GM23248 (cell line): ENCODE data around the gene NAA20. TPM values are rescaled to one million over a fixed set of nuclear protein-coding genes. Genes with fewer than 3 reads are reported as not detected.

Experiments used
- DNase-seq: peaks from one replicate; pipeline ENCODE4 v3.0.0-alpha.2; 2015
- H2AFZ ChIP-seq: fragments of 200-600 bp; sonication (generic); 2 replicates; pipeline ENCODE4 v1.6.1; 2016; ENCODE audit warnings: antibody characterized with exemption
- H3F3A ChIP-seq: fragments of 200-600 bp; sonication (generic); 2 replicates; pipeline ENCODE4 v1.6.1; 2016; ENCODE audit warnings: mild to moderate bottlenecking, antibody characterized with exemption, mixed run types; ENCODE audit not compliant: insufficient read depth
- H3K27ac ChIP-seq: fragments of 200-600 bp; sonication (generic); 2 replicates; pipeline ENCODE4 v1.5.1; 2016; ENCODE audit warnings: mild to moderate bottlenecking
- H3K27me3 ChIP-seq: fragments of 200-600 bp; sonication (generic); replicated peaks from 2 replicates; pipeline ENCODE4 v1.6.1; 2016; ENCODE audit warnings: mild to moderate bottlenecking; ENCODE audit not compliant: insufficient read depth
- H3K36me3 ChIP-seq: fragments of 200-600 bp; sonication (generic); 2 replicates; pipeline ENCODE4 v1.6.1; 2016; ENCODE audit warnings: low read depth, mild to moderate bottlenecking
- H3K4me1 ChIP-seq: fragments of 200-600 bp; sonication (generic); 2 replicates; pipeline ENCODE4 v1.6.1; 2016; ENCODE audit warnings: mild to moderate bottlenecking; ENCODE audit not compliant: insufficient read depth
- H3K4me2 ChIP-seq: fragments of 200-600 bp; sonication (generic); one replicate; pipeline ENCODE4 v1.6.1; 2016; ENCODE audit warnings: mild to moderate bottlenecking; ENCODE audit not compliant: unreplicated experiment
- H3K4me3 ChIP-seq: fragments of 200-600 bp; sonication (generic); 2 replicates; pipeline ENCODE4 v1.5.1; 2016; ENCODE audit warnings: mild to moderate bottlenecking
- H3K79me2 ChIP-seq: fragments of 200-600 bp; sonication (generic); 2 replicates; pipeline ENCODE4 v1.6.1; 2016; ENCODE audit warnings: mild to moderate bottlenecking; ENCODE audit not compliant: insufficient read depth
- H3K9ac ChIP-seq: fragments of 200-600 bp; sonication (generic); 2 replicates; pipeline ENCODE4 v1.6.1; 2016; ENCODE audit warnings: mild to moderate bottlenecking
- H3K9me2 ChIP-seq: fragments of 200-600 bp; sonication (generic); 2 replicates; pipeline ENCODE4 v1.6.1; 2016; ENCODE audit warnings: mixed run types, mild to moderate bottlenecking, moderate library complexity; ENCODE audit not compliant: insufficient read depth
- H3K9me3 ChIP-seq: fragments of 200-600 bp; sonication (generic); one replicate; pipeline ENCODE4 v1.6.1; 2017; ENCODE audit warnings: low read depth
- H4K20me1 ChIP-seq: fragments of 200-600 bp; sonication (generic); 2 replicates; pipeline ENCODE4 v1.6.0; 2016; ENCODE audit not compliant: insufficient read depth
- EZH2 ChIP-seq: fragments of 200-600 bp; sonication (generic); IDR thresholded peaks from 2 replicates; pipeline ENCODE4 v1.6.1; 2018; ENCODE audit warnings: antibody characterized with exemption, mild to moderate bottlenecking; ENCODE audit not compliant: insufficient read depth, poor library complexity, severe bottlenecking
- EZH2phosphoT487 ChIP-seq: fragments of 200-600 bp; sonication (generic); IDR thresholded peaks from 2 replicates; pipeline ENCODE4 v1.6.1; 2018; ENCODE audit warnings: antibody characterized with exemption, moderate library complexity, mild to moderate bottlenecking, low read depth; ENCODE audit not compliant: insufficient read depth
- WGBS, 2 experiments: methylation state at CpG; one replicate each; pipeline ENCODE4 v1.1.6; 2015 to 2017; ENCODE audit warnings: low lambda C conversion rate in 2 of 2, low coverage in 1 of 2; ENCODE audit errors: missing lambda C conversion rate in 2 of 2; 5-methylcytosine and 5-hydroxymethylcytosine counted together
- in situ Hi-C: fragments of 300-500 bp; cut with MboI; formaldehyde crosslinking; loops from 2 replicates; pipeline ENCODE4 v1.15.0; 2020
- polyA plus RNA-seq: library from polyadenylated mRNA; unstranded; fragments of >200 nt; fragmentation: Nextera tagmentation; extraction: Ambion mirVana; gene quantifications from 2 replicates; pipeline ENCODE4 v1.2.1, GENCODE V29; 2016
- total RNA-seq: library from RNA; depleted of rRNA; stranded (reverse); fragments of >200 nt; shearing (Covaris generic); gene quantifications from 2 replicates; pipeline ENCODE4 v1.2.3, GENCODE V29; 2014

The NAA20 gene
- total and polyA plus RNA-seq, 2 experiments from 2014 or later: 66.4 to 163 TPM

DNA sequence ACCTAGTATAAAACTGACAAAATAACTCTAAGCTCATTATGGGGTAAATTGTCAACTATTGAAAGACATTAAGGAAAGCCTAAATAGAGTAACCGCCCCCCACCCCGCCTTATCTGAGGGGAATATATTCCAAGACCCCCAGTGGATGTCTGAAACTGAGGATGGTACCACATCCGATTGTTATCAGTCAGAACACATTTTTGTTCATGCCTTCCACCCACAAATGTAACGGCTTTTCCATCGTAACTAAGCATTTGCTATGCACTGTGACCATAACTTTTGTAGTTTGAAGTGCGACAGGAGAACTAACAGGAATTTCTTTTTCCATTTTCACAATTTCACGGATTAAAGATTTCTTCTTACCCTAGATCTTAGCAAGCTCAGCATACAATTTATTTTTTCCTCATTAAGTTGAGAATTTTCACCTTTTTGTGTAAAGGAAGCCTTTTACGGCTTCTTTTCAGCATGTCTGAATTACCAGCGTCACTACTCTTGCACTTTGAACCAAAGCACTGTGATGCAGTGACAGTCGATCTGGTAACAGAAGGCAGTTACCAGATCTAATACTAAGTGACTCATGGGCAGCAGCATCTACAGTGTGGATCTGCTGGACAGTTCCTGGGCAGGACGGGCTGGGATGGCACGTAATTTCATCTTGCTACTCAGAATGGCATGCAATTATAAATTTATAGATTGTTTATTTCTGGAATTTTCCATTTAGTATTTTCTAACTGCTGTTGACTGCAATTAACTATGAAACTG lies 47.0 kb downstream of the NAA20 start:
- H3K4me1 ChIP-seq: no peaks in the 10 kb centered on the region
- DNase-seq: peak; percentile 36
- in situ Hi-C loops: no loop called here
- H3K4me2 ChIP-seq: no peak overlapping the region
- H4K20me1 ChIP-seq: no peaks in the 10 kb centered on the region
- H3K4me3 ChIP-seq: no peak overlapping the region
- no peaks in the 10 kb centered on the region for H3K79me2 ChIP-seq
- H3K9me3 ChIP-seq: no peaks in the 10 kb centered on the region
- H2AFZ ChIP-seq: no peak overlapping the region
- H3K36me3 ChIP-seq: no peaks in the 10 kb centered on the region
- H3K9me2 ChIP-seq: no peaks in the 10 kb centered on the region
- TF ChIP-seq EZH2 (no peak), EZH2phosphoT487 (no peak)
- H3K27me3 ChIP-seq: no peaks in the 10 kb centered on the region
- no peak overlapping the region for H3K27ac ChIP-seq
- H3F3A ChIP-seq: no peaks in the 10 kb centered on the region
- H3K9ac ChIP-seq: no peak overlapping the region
- 44% methylated on average over 12 of the region's 12 CpGs for WGBS, 2 experiments

- in situ Hi-C loops: no loop called here
- no peaks in the 10 kb centered on the region for H3K36me3 ChIP-seq
- H4K20me1 ChIP-seq: no peaks in the 10 kb centered on the region
- H3K27ac ChIP-seq: no peak overlapping the region
- no peaks in the 10 kb centered on the region for H3K9me3 ChIP-seq
- no peak overlapping the region for H3K4me3 ChIP-seq
- H3K27me3 ChIP-seq: no peaks in the 10 kb centered on the region
- H3K9me2 ChIP-seq: no peaks in the 10 kb centered on the region
- no peak overlapping the region for H2AFZ ChIP-seq
- H3F3A ChIP-seq: no peaks in the 10 kb centered on the region
- H3K79me2 ChIP-seq: no peaks in the 10 kb centered on the region
- no peak for DNase-seq
- H3K4me1 ChIP-seq: no peaks in the 10 kb centered on the region
- TF ChIP-seq EZH2 (no peak), EZH2phosphoT487 (no peak)
- 43 to 45% methylated on average over 1 of the region's 1 CpG for WGBS, 2 experiments
- no peak overlapping the region for H3K4me2 ChIP-seq
- H3K9ac ChIP-seq: no peak overlapping the region
Observed at GRCh38 chr20:20065361-20065760, 48.2 kb downstream of the NAA20 start.

DNA sequence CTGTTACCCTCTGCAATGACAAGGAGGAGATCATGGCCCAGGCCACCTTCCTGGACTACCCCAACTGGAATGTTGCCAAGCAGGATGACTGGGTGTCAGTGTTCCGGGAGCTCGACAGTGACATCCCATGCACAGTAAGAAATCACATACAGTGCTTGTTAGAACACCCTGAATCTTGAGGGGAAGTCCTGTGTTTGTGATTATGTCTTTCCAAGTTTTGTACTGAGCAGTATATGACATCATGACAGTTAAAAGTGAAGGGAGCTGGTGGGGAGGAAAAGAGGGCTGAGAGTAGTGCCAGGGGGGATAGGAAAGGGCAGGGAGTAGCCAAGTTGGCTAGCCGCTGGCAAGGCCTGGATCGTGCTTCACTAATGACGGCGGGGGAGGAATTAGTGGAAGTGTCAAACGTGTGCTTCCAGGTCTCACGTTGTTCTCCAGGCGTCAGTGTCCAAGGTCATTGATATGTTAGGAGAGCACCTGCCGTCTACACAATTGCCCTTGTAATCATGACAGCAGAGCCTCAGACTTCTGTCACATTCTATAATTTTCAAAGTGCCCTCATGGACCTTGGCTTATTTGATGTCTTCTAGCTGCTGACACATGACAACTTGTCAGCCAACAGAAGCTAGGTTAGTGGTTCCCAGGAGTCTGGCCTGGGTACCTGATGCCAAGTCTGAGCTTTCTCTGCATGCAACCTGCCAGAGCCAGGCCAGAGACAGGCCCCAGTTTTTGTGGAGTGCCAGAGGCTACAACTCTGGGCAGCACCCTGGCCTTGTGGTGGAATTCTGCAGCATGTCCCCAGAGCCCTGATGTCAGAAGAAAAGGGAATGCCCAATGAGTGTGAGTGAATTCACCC lies 53.9 kb downstream of the NAA20 start:
- Histone ChIP-seq H3F3A (no peaks in the 10 kb centered on the region), H3K4me2 (no peak overlapping the region), H4K20me1 (no peaks in the 10 kb centered on the region), H3K4me3 (no peak overlapping the region), H3K27me3 (peaks cover 9% of the 10 kb centered on the region), H2AFZ (no peak overlapping the region), H3K9me2 (no peaks in the 10 kb centered on the region), H3K27ac (no peak overlapping the region), H3K36me3 (no peaks in the 10 kb centered on the region), H3K79me2 (no peaks in the 10 kb centered on the region), H3K9me3 (no peaks in the 10 kb centered on the region), H3K9ac (no peak overlapping the region), H3K4me1 (0 out of 2 replicates have a peak, but pooled peaks cover under 1% of the 10 kb centered on the region)
- DNase-seq: no peak
- 53% methylated on average over 9 to 10 of the region's 10 CpGs for WGBS, 2 experiments
- in situ Hi-C loops: no loop called here
- TF ChIP-seq EZH2: no peak
- no peak for TF ChIP-seq EZH2phosphoT487

- no peak overlapping the region for H3K4me3 ChIP-seq
- in situ Hi-C loops: no loop called here
- 41 to 42% methylated on average over 15 of the region's 15 CpGs for WGBS, 2 experiments
- no peak overlapping the region for H2AFZ ChIP-seq
- H3K4me1 ChIP-seq: 0 out of 2 replicates have a peak, but pooled peaks cover 7% of the 10 kb centered on the region
- no peaks in the 10 kb centered on the region for H3K9me2 ChIP-seq
- no peak overlapping the region for H3K9ac ChIP-seq
- DNase-seq: no peak
- H3K27ac ChIP-seq: no peak overlapping the region
- TF ChIP-seq EZH2phosphoT487: no peak
- TF ChIP-seq EZH2: no peak
- peaks cover 9% of the 10 kb centered on the region for H3K27me3 ChIP-seq
- H3K9me3 ChIP-seq: no peaks in the 10 kb centered on the region
- no peaks in the 10 kb centered on the region for H3F3A ChIP-seq
- no peaks in the 10 kb centered on the region for H4K20me1 ChIP-seq
- no peak overlapping the region for H3K4me2 ChIP-seq
- no peaks in the 10 kb centered on the region for H3K36me3 ChIP-seq
- no peaks in the 10 kb centered on the region for H3K79me2 ChIP-seq
Observed at GRCh38 chr20:20073801-20074371, 56.7 kb downstream of the NAA20 start.
